ENCODE results near the gene LDLRAD3. TPM values are rescaled to one million over a fixed set of nuclear protein-coding genes. Genes with fewer than 3 reads are reported as not detected.

The LDLRAD3 gene
- total RNA-seq, 1 experiment from 2014 or later, result 15.3 TPM

GRCh38 chr11:36201411-36201810 lies 257.5 kb downstream of the LDLRAD3 start:
- no peak for ATAC-seq
- Histone ChIP-seq H3K4me2 (ENCODE audit: low read length) (no peak overlapping the region), H3K79me2 (ENCODE audit: low read length) (no peaks in the 10 kb centered on the region), H3K36me3 (ENCODE audit: low read depth, low read length) (no peaks in the 10 kb centered on the region), H3F3A (ENCODE audit: low read length, unreplicated experiment) (no peaks in the 10 kb centered on the region), H3K4me1 (ENCODE audit: insufficient read depth, low read length) (no peaks in the 10 kb centered on the region), H2AFZ (ENCODE audit: low read length) (no peak overlapping the region), H3K4me3 (ENCODE audit: low read length) (no peak overlapping the region), H3K9me3 (ENCODE audit: low read length) (no peaks in the 10 kb centered on the region), H4K20me1 (ENCODE audit: low read length) (no peaks in the 10 kb centered on the region), H3K27me3 (ENCODE audit: low read length) (no peaks in the 10 kb centered on the region), H3K9ac (ENCODE audit: low read length) (no peak overlapping the region), H3K9me2 (replicated peaks; ENCODE audit: low read length) (no peaks in the 10 kb centered on the region), H3K27ac (ENCODE audit: low read length) (no peak overlapping the region)
- no TSS peak for BruUV-seq (replicated peaks)
- no peak for DNase-seq
- intact Hi-C loops (cut with micrococcal nuclease), result no loop called here
- TF ChIP-seq EZH2phosphoT487 (IDR thresholded peaks at IDR 0.05; ENCODE audit: borderline replicate concordance, low read length) (no peak), CTCF (conservative IDR thresholded peaks at IDR 0.05; ENCODE audit: low read depth, low read length) (no peak), EZH2 (IDR thresholded peaks at IDR 0.05; ENCODE audit: low read length, unreplicated experiment) (no peak)
- ChIA-PET CTCF (no interaction called here), POLR2A (ENCODE audit: unreplicated experiment) (no interaction called here)

DNA sequence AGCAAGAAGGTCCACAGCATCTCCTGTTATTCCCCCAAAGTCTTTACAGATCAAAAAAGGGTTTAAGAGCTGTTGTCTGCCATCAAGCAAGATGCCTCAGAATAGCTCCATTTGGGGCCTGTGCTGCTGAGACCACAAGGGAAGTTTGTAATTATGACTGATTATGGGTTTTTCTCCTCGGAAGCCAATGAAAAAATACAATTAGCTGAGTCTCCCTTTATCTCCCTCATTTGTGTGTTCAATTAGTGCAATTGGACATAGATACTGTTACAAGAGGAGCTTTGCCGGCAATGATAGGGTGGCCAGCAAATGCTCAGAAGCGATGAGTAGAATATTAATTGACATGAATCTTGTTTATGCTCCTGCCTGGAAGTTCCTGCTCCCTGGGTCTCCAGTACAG lies 261.7 kb downstream of the LDLRAD3 start:
- Histone ChIP-seq H3K36me3 (ENCODE audit: low read depth, low read length) (no peaks in the 10 kb centered on the region; the same call in 1 of the 2 replicates), H3K4me2 (ENCODE audit: low read length) (no peak overlapping the region), H3K79me2 (ENCODE audit: low read length) (no peaks in the 10 kb centered on the region), H3K9me3 (ENCODE audit: low read length) (no peaks in the 10 kb centered on the region), H4K20me1 (ENCODE audit: low read length) (no peaks in the 10 kb centered on the region), H2AFZ (ENCODE audit: low read length) (no peak overlapping the region), H3F3A (ENCODE audit: low read length, unreplicated experiment) (no peaks in the 10 kb centered on the region), H3K4me1 (ENCODE audit: insufficient read depth, low read length) (no peaks in the 10 kb centered on the region), H3K27me3 (ENCODE audit: low read length) (no peaks in the 10 kb centered on the region), H3K9ac (ENCODE audit: low read length) (no peak overlapping the region), H3K9me2 (replicated peaks; ENCODE audit: low read length) (no peaks in the 10 kb centered on the region), H3K4me3 (ENCODE audit: low read length) (no peak overlapping the region), H3K27ac (ENCODE audit: low read length) (no peak overlapping the region)
- no peak for TF ChIP-seq EZH2phosphoT487 (IDR thresholded peaks at IDR 0.05; ENCODE audit: borderline replicate concordance, low read length)
- TF ChIP-seq EZH2 (IDR thresholded peaks at IDR 0.05; ENCODE audit: low read length, unreplicated experiment), result no peak
- TF ChIP-seq CTCF (conservative IDR thresholded peaks at IDR 0.05; ENCODE audit: low read depth, low read length), result no peak
- DNase-seq (no peak), ATAC-seq (no peak)
- intact Hi-C loops (cut with micrococcal nuclease), result no loop called here
- ChIA-PET POLR2A (ENCODE audit: unreplicated experiment) (no interaction called here), CTCF (no interaction called here)
- BruUV-seq (replicated peaks), result no TSS peak

GRCh38 chr11:36210529-36210928 lies 266.7 kb downstream of the LDLRAD3 start:
- TF ChIP-seq EZH2 (IDR thresholded peaks at IDR 0.05; ENCODE audit: low read length, unreplicated experiment) (no peak), CTCF (conservative IDR thresholded peaks at IDR 0.05; ENCODE audit: low read depth, low read length) (no peak), EZH2phosphoT487 (IDR thresholded peaks at IDR 0.05; ENCODE audit: borderline replicate concordance, low read length) (no peak)
- Histone ChIP-seq H3K4me1 (ENCODE audit: insufficient read depth, low read length) (peaks cover 17% of the 10 kb centered on the region), H3K27me3 (ENCODE audit: low read length) (no peaks in the 10 kb centered on the region), H3K9me2 (replicated peaks; ENCODE audit: low read length) (no peaks in the 10 kb centered on the region), H3K4me3 (ENCODE audit: low read length) (no peak overlapping the region), H3F3A (ENCODE audit: low read length, unreplicated experiment) (no peaks in the 10 kb centered on the region), H3K9ac (ENCODE audit: low read length) (no peak overlapping the region), H3K4me2 (ENCODE audit: low read length) (no peak overlapping the region), H3K27ac (ENCODE audit: low read length) (no peak overlapping the region), H3K36me3 (ENCODE audit: low read depth, low read length) (no peaks in the 10 kb centered on the region; the same call in 1 of the 2 replicates), H3K9me3 (ENCODE audit: low read length) (no peaks in the 10 kb centered on the region), H4K20me1 (ENCODE audit: low read length) (no peaks in the 10 kb centered on the region), H3K79me2 (ENCODE audit: low read length) (no peaks in the 10 kb centered on the region), H2AFZ (ENCODE audit: low read length) (no peak overlapping the region)
- POLR2A ChIA-PET (ENCODE audit: unreplicated experiment), result no interaction called here
- no peak for DNase-seq
- intact Hi-C loops (cut with micrococcal nuclease), result no loop called here
- no TSS peak for BruUV-seq (replicated peaks)
- no peak for ATAC-seq
- CTCF ChIA-PET, result no interaction called here

Data from PC-3 (cell line).